HG03469 (cell line): Measurements from ENCODE around the gene GPSM3.
"Not testable (repeated sequence)": the region's sequence is repeated elsewhere in the genome, so short reads cannot be mapped to it uniquely, and the experiment has no call there.

Source experiments
- ATAC-seq: cut with Tn5 transposase; IDR thresholded peaks from one replicate; pipeline ENCODE4 v1.9.1; 2021; ENCODE audit warnings: mild to moderate bottlenecking, moderate library complexity, moderate number of reproducible peaks; ENCODE audit not compliant: unreplicated experiment

Gene GPSM3

GRCh38 chr6:32152769-32153563, 39.5 kb downstream of the GPSM3 start:
- no peak for ATAC-seq

GRCh38 chr6:32151863-32152768, 40.3 kb downstream of the GPSM3 start, which contains the start of gene PRRT1:
TSS of gene PRRT1 (minus strand) at chr6:32151939. CDS start at chr6:32151827, 112 bp downstream.
- no peak for ATAC-seq

- ATAC-seq, result no peak
Observed at GRCh38 chr6:32151181-32151862, 41.1 kb downstream of the GPSM3 start.

GRCh38 chr6:32149932-32150870, 42.2 kb downstream of the GPSM3 start:
- ATAC-seq, result no peak

- no peak for ATAC-seq
Observed at GRCh38 chr6:32149092-32149755, 43.2 kb downstream of the GPSM3 start.

- no peak for ATAC-seq
Observed at GRCh38 chr6:32148289-32149091, 44.0 kb downstream of the GPSM3 start.

GRCh38 chr6:32147401-32148132, 44.9 kb downstream of the GPSM3 start:
- no peak for ATAC-seq

- ATAC-seq, result no peak
Observed at GRCh38 chr6:32146687-32147086, 45.8 kb downstream of the GPSM3 start.

GRCh38 chr6:32146287-32146686, 46.2 kb downstream of the GPSM3 start:
- ATAC-seq, result no peak

GRCh38 chr6:32144238-32144637, 48.2 kb downstream of the GPSM3 start:
- ATAC-seq, result not testable (repeated sequence)
